HG03064 (cell line): ENCODE results near the gene OR10K1.
"Not testable (repeated sequence)": the region's sequence is repeated elsewhere in the genome, so short reads cannot be mapped to it uniquely, and the experiment has no call there.

ENCODE experiments used
- ATAC-seq: cut with Tn5 transposase; IDR thresholded peaks from one replicate; pipeline ENCODE4 v1.9.1; 2021; ENCODE audit warnings: low read depth; ENCODE audit not compliant: unreplicated experiment

The OR10K1 gene

GRCh38 chr1:158461534-158461933 is at the start of gene OR10K1:
OR10K1 (plus strand) TSS chr1:158461834; CDS start chr1:158465562, 3,728 bp downstream.
- no peak for ATAC-seq

- ATAC-seq = no peak
These were observed 46.8 kb upstream of the OR10K1 start for GRCh38 chr1:158414651-158415345.

GRCh38 chr1:158417586-158417985 is 44.0 kb upstream of the OR10K1 start:
- no peak for ATAC-seq

GRCh38 chr1:158422212-158422611 is 39.4 kb upstream of the OR10K1 start:
- ATAC-seq = no peak

GRCh38 chr1:158425027-158425426 is 36.6 kb upstream of the OR10K1 start:
- ATAC-seq = no peak

GRCh38 chr1:158426137-158426536 is 35.5 kb upstream of the OR10K1 start, which contains the start of gene OR10K2:
OR10K2 (minus strand) TSS chr1:158426237; CDS start chr1:158420866, 5,371 bp downstream.
- ATAC-seq = no peak

GRCh38 chr1:158430163-158430562 is 31.5 kb upstream of the OR10K1 start:
- ATAC-seq = not testable (repeated sequence)

- ATAC-seq = no peak
These were observed 26.9 kb upstream of the OR10K1 start for GRCh38 chr1:158434741-158435140.

GRCh38 chr1:158445376-158445775 is 16.3 kb upstream of the OR10K1 start:
- no peak for ATAC-seq

- ATAC-seq = no peak
These were observed 7.1 kb upstream of the OR10K1 start for GRCh38 chr1:158454537-158454936.

GRCh38 chr1:158457246-158457645 is 4.4 kb upstream of the OR10K1 start:
- ATAC-seq = no peak

GRCh38 chr1:158458263-158458662 is 3.4 kb upstream of the OR10K1 start:
- no peak for ATAC-seq

GRCh38 chr1:158471920-158472319 is 10.3 kb downstream of the OR10K1 start, which contains the start of gene OR10R2:
OR10R2 (plus strand) TSS chr1:158472220; CDS start chr1:158472326, 106 bp downstream.
- no peak for ATAC-seq

- no peak for ATAC-seq
These were observed 23.8 kb downstream of the OR10K1 start for GRCh38 chr1:158485455-158485854.

GRCh38 chr1:158491316-158491715 is 29.7 kb downstream of the OR10K1 start:
- no peak for ATAC-seq

- no peak for ATAC-seq
These were observed 31.4 kb downstream of the OR10K1 start for GRCh38 chr1:158493054-158493453.

- no peak for ATAC-seq
These were observed 33.2 kb downstream of the OR10K1 start for GRCh38 chr1:158494796-158495195.

GRCh38 chr1:158496374-158496773 is 34.7 kb downstream of the OR10K1 start:
- ATAC-seq = no peak

- ATAC-seq = no peak
These were observed 44.8 kb downstream of the OR10K1 start for GRCh38 chr1:158506369-158506987.

GRCh38 chr1:158507511-158507910 is 45.9 kb downstream of the OR10K1 start:
- no peak for ATAC-seq

- no peak for ATAC-seq
These were observed 48.0 kb downstream of the OR10K1 start for GRCh38 chr1:158509471-158510156.
